GM12878 (cell line): ENCODE measurements around the gene PARVA. TPM values are rescaled to one million over a fixed set of nuclear protein-coding genes. Genes with fewer than 3 reads are reported as not detected.

ENCODE experiments used
- ATAC-seq: fragments of 200-7000 bp; cut with Tn5 transposase; 3 replicates; pipeline ENCODE4 v1.9.1; 2020; ENCODE audit warnings: mild to moderate bottlenecking, moderate library complexity
- BruUV-seq: library from RNA; stranded (reverse); fragments of 400-500 nt; replicated peaks from 2 replicates; lab custom pipeline; 2021; lab: Mats Ljungman, UMichigan
- CTCF ChIA-PET: fragments of 300-600 bp; sonication (Branson Sonifier 250); formaldehyde crosslinking; extraction: SDS; loops from one replicate; lab custom pipeline; 2021; ENCODE audit warnings: inconsistent platforms; lab: Yijun Ruan, JAX
- POLR2A ChIA-PET: fragments of 350-600 bp; formaldehyde crosslinking; extraction: SDS; loops from one replicate; lab custom pipeline; 2021; ENCODE audit warnings: inconsistent platforms; lab: Charles Lee
- RAD21 ChIA-PET: fragments of 300-600 bp; sonication (Branson Sonifier 250); formaldehyde crosslinking; loops from one replicate; lab custom pipeline; 2023; ENCODE audit warnings: antibody characterized with exemption; ENCODE audit not compliant: unreplicated experiment; lab: Charles Lee
- SMC1A ChIA-PET: fragments of 300-600 bp; sonication (Branson Sonifier 250); formaldehyde crosslinking; loops from one replicate; lab custom pipeline; 2023; ENCODE audit not compliant: unreplicated experiment, uncharacterized antibody; lab: Charles Lee
- DNase-seq: peaks from one replicate; pipeline ENCODE4 v3.0.0-alpha.2; 2011; ENCODE audit warnings: low read depth, low spot score
- FAIRE-seq: peaks from 3 replicates; lab custom pipeline; 2011; peaks lifted over from hg19 to GRCh38; lab: Jason Lieb, UNC
- H2AFZ ChIP-seq: 2 replicates; pipeline ENCODE4 v1.6.0; 2011; ENCODE audit warnings: low read depth, low read length, control low read depth; ENCODE audit not compliant: control insufficient read depth
- H3K27ac ChIP-seq: 2 replicates; pipeline ENCODE4 v1.5.1; 2011; ENCODE audit warnings: control low read depth; ENCODE audit not compliant: control insufficient read depth, insufficient read depth
- H3K27me3 ChIP-seq, 2 experiments: replicated peaks in 1 of 2; 2 replicates each; pipeline versions ENCODE4 v1.6.0 to v1.6.1; 2011; ENCODE audit warnings: low read length in 1 of 2; ENCODE audit not compliant: control insufficient read depth in 2 of 2, insufficient read depth in 2 of 2
- H3K36me3 ChIP-seq, 2 experiments: 2 replicates each; pipeline ENCODE4 v1.5.1; 2011; ENCODE audit warnings: low read length in 1 of 2; ENCODE audit not compliant: control insufficient read depth in 2 of 2, insufficient read depth in 2 of 2
- H3K4me1 ChIP-seq: 2 replicates; pipeline ENCODE4 v1.6.1; 2011; ENCODE audit warnings: mild to moderate bottlenecking, low read length, moderate library complexity, mixed read lengths; ENCODE audit not compliant: control insufficient read depth, insufficient read depth
- H3K4me2 ChIP-seq: 2 replicates; pipeline ENCODE4 v1.6.0; 2011; ENCODE audit warnings: control low read depth; ENCODE audit not compliant: control insufficient read depth, insufficient read depth
- H3K4me3 ChIP-seq: fragments of 200-600 bp; sonication (generic); 2 replicates; pipeline ENCODE4 v1.5.1; 2016
- H3K79me2 ChIP-seq: 2 replicates; pipeline ENCODE4 v1.6.0; 2011; ENCODE audit warnings: low read length; ENCODE audit not compliant: control insufficient read depth, insufficient read depth
- H3K9ac ChIP-seq: 2 replicates; pipeline ENCODE4 v1.8.0; 2011; ENCODE audit warnings: low read length, control low read depth, mixed read lengths; ENCODE audit not compliant: control insufficient read depth, insufficient read depth
- H3K9me3 ChIP-seq: replicated peaks from 3 replicates; pipeline ENCODE4 v1.5.1; 2011; ENCODE audit warnings: mild to moderate bottlenecking, low read length; ENCODE audit not compliant: control insufficient read depth, insufficient read depth
- H4K20me1 ChIP-seq: 2 replicates; pipeline ENCODE4 v1.6.0; 2011; ENCODE audit not compliant: control insufficient read depth, insufficient read depth
- ATF7 ChIP-seq: fragments of 450-650 bp; IDR thresholded peaks from 2 replicates; pipeline ENCODE4 v1.6.1; 2016; ENCODE audit warnings: low read depth, mild to moderate bottlenecking
- EP300 ChIP-seq, 2 experiments: fragments of 150-350 bp in 1 of 2; IDR thresholded peaks; 2 replicates each; pipeline ENCODE4 v1.6.1; 2011 to 2012; ENCODE audit warnings: low read depth in 2 of 2, low read length in 2 of 2, borderline replicate concordance in 1 of 2, improper control_type of control experiment in 1 of 2, inconsistent platforms in 1 of 2; ENCODE audit not compliant: control insufficient read depth in 1 of 2
- ESRRA ChIP-seq: IDR thresholded peaks from 2 replicates; pipeline ENCODE4 v1.6.1; 2012; ENCODE audit warnings: mild to moderate bottlenecking, low read length, improper control_type of control experiment
- IKZF1 ChIP-seq: fragments of 450-650 bp; conservative IDR thresholded peaks from 2 replicates; pipeline ENCODE4 v1.6.1; 2017; ENCODE audit warnings: antibody characterized with exemption, mild to moderate bottlenecking
- MXI1 ChIP-seq: fragments of 150-350 bp; IDR thresholded peaks from 2 replicates; pipeline ENCODE4 v1.6.1; 2011; ENCODE audit warnings: low read depth, mild to moderate bottlenecking, inconsistent platforms, low read length, improper control_type of control experiment
- NFYA ChIP-seq: IDR thresholded peaks from 2 replicates; pipeline ENCODE4 v1.6.1; 2011; ENCODE audit warnings: low read depth, mild to moderate bottlenecking, low read length, improper control_type of control experiment, borderline replicate concordance
- NFYB ChIP-seq: IDR thresholded peaks from 2 replicates; pipeline ENCODE4 v1.6.1; 2011; ENCODE audit warnings: low read depth, mild to moderate bottlenecking, low read length, improper control_type of control experiment, moderate library complexity; ENCODE audit not compliant: insufficient read depth
- NR2C2 ChIP-seq: IDR thresholded peaks from 2 replicates; pipeline ENCODE4 v1.6.1; 2011; ENCODE audit warnings: borderline replicate concordance, low read depth; ENCODE audit not compliant: control insufficient read depth, insufficient read length
- STAT3 ChIP-seq: IDR thresholded peaks from 2 replicates; pipeline ENCODE4 v1.6.1; 2011; ENCODE audit warnings: low read depth, low read length, improper control_type of control experiment
- WGBS: methylation state at CpG from one replicate; pipeline ENCODE4 v1.1.6; 2016; ENCODE audit warnings: low lambda C conversion rate; ENCODE audit not compliant: insufficient replicate concordance, insufficient coverage; ENCODE audit errors: missing lambda C conversion rate; 5-methylcytosine and 5-hydroxymethylcytosine counted together
- in situ Hi-C: fragments of 300-500 bp; cut with MboI; formaldehyde crosslinking; loops from 9 replicates; pipeline ENCODE4 v1.14.3; 2018; ENCODE audit warnings: mixed read lengths
- intact Hi-C: fragments of 100-400 bp; cut with micrococcal nuclease; formaldehyde crosslinking; loops from one replicate; pipeline ENCODE4 v1.14.2; 2022; ENCODE audit not compliant: unreplicated experiment
- polyA plus RNA-seq, 11 experiments: library from polyadenylated mRNA; depleted of rRNA in 4 of 11; unstranded in 6 of 11; stranded (reverse) in 5 of 11; fragments of >200 nt; fragmentation: Nextera tagmentation in 4 of 11; fragmentation: Illumina TruSeq in 1 of 11; extraction: Ambion mirVana in 4 of 11; extraction: Trizol in 1 of 11; gene quantifications; 1 replicate in 1 of 11; 2 replicates in 10 of 11; pipeline versions ENCODE4 v1.2.1 to v1.2.3, GENCODE V29; 2011 to 2016; ENCODE audit warnings: inconsistent platforms in 2 of 11, missing spikeins in 2 of 11, low read depth in 1 of 11
- total RNA-seq, 4 experiments: library from RNA; depleted of rRNA in 3 of 4; stranded (reverse); fragments of >200 nt in 3 of 4; fragmentation: Illumina TruSeq in 1 of 4; extraction: Trizol in 1 of 4; gene quantifications; 2 replicates each; pipeline versions ENCODE4 v1.2.1 to v1.2.3, GENCODE V29; 2013 to 2021
- TF ChIP-seq, protein P1 (sequence below): fragments of 450-650 bp; IDR thresholded peaks from 2 replicates; pipeline ENCODE4 v1.6.1; 2016; ENCODE audit warnings: mild to moderate bottlenecking
- TF ChIP-seq, protein P2 (sequence below): fragments of 150-350 bp; IDR thresholded peaks from 2 replicates; pipeline ENCODE4 v1.6.1; 2016; ENCODE audit warnings: low read depth, low read length
- TF ChIP-seq, protein P3 (sequence below): fragments of 450-650 bp; IDR thresholded peaks from 2 replicates; pipeline ENCODE4 v1.6.1; 2017; ENCODE audit warnings: antibody characterized with exemption, mild to moderate bottlenecking, moderate library complexity
- TF ChIP-seq, protein P4 (sequence below): IDR thresholded peaks from 2 replicates; pipeline ENCODE4 v1.6.1; 2012; ENCODE audit warnings: low read length, inconsistent platforms

The PARVA gene
- total and polyA plus RNA-seq, 10 of the 15 experiments (the other 5 are each of a cell fraction or from before 2014, with no cell fraction given), result 0.01 to 0.44 (median 0.03) TPM; not detected in 7

DNA sequence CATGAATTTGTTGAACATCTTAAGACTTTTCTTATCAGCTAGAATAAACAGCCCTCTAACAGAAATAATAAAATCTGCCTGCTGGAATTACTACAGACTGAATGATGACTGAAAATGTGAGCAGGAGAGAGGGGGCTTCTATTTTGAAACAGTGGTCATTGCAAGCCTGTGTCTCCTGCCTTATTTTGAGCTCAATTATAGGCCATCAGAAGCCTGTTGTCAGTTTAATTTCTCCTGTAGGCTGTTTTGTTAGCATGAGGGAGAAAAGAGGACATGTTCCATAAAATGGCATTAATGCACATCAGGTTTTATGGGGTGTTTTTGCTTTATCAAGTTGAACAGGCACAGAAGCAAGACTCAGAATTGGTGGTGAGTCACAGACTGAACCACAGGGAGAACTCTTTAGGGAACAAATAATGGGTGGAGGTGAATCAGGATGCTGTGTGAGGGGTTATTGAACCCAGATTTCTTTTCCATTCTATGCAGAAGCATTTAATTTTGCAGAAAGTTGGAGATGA, 129.1 kb downstream of the PARVA start (continued):
- TF ChIP-seq, protein P1, sequence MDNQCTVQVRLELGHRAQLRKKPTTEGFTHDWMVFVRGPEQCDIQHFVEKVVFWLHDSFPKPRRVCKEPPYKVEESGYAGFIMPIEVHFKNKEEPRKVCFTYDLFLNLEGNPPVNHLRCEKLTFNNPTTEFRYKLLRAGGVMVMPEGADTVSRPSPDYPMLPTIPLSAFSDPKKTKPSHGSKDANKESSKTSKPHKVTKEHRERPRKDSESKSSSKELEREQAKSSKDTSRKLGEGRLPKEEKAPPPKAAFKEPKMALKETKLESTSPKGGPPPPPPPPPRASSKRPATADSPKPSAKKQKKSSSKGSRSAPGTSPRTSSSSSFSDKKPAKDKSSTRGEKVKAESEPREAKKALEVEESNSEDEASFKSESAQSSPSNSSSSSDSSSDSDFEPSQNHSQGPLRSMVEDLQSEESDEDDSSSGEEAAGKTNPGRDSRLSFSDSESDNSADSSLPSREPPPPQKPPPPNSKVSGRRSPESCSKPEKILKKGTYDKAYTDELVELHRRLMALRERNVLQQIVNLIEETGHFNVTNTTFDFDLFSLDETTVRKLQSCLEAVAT, result no peak
- TF ChIP-seq MXI1, result no peak
- TF ChIP-seq, protein P2, sequence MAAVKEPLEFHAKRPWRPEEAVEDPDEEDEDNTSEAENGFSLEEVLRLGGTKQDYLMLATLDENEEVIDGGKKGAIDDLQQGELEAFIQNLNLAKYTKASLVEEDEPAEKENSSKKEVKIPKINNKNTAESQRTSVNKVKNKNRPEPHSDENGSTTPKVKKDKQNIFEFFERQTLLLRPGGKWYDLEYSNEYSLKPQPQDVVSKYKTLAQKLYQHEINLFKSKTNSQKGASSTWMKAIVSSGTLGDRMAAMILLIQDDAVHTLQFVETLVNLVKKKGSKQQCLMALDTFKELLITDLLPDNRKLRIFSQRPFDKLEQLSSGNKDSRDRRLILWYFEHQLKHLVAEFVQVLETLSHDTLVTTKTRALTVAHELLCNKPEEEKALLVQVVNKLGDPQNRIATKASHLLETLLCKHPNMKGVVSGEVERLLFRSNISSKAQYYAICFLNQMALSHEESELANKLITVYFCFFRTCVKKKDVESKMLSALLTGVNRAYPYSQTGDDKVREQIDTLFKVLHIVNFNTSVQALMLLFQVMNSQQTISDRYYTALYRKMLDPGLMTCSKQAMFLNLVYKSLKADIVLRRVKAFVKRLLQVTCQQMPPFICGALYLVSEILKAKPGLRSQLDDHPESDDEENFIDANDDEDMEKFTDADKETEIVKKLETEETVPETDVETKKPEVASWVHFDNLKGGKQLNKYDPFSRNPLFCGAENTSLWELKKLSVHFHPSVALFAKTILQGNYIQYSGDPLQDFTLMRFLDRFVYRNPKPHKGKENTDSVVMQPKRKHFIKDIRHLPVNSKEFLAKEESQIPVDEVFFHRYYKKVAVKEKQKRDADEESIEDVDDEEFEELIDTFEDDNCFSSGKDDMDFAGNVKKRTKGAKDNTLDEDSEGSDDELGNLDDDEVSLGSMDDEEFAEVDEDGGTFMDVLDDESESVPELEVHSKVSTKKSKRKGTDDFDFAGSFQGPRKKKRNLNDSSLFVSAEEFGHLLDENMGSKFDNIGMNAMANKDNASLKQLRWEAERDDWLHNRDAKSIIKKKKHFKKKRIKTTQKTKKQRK, result no peak

DNA sequence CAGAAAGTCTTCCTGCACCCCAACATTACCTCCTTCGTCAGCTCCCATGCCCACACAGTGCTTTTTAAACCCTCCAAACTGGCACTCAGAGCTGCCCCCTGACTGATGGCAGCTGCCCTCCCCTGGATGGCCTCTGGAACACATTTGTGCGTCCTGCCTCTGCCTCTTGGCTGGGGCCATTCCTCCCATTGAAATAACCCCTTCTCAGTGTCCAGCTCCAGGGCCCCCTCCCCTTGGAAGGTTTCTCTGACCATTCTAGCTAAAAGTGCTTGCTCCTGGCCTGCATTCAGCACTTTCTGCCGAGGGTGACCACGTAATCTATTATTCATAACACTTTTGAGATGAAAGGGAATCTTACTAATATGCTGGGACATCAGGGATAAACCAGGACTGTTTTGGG, 130.0 kb downstream of the PARVA start:
- SMC1A ChIA-PET, result no interaction called here
- ATAC-seq (no peak), DNase-seq (no peak), FAIRE-seq (no peak)
- CTCF ChIA-PET, result no interaction called here
- no peaks in the 10 kb centered on the region for H3K79me2 ChIP-seq
- H3K9ac ChIP-seq, result no peak overlapping the region
- intact Hi-C loops (no loop called here), in situ Hi-C loops (no loop called here)
- RAD21 ChIA-PET, result no interaction called here
- H3K36me3 ChIP-seq, result no peaks in the 10 kb centered on the region
- H3K27me3 ChIP-seq, result no peaks in the 10 kb centered on the region; a peak in 1 of 4 replicates
- H3K4me1 ChIP-seq, result no peaks in the 10 kb centered on the region
- H3K27ac ChIP-seq, result no peak overlapping the region
- WGBS, result 0% methylated on average over 4 of the region's 4 CpGs
- H3K4me3 ChIP-seq, result no peak overlapping the region
- no peaks in the 10 kb centered on the region for H3K9me3 ChIP-seq
- BruUV-seq, result no TSS peak
- no peaks in the 10 kb centered on the region for H4K20me1 ChIP-seq
- no peak overlapping the region for H3K4me2 ChIP-seq
- POLR2A ChIA-PET, result interaction anchor here (0.6 kb wide), 1 partner anchor 263 kb away, joined by 4 read pairs; no protein-coding TSS in a partner anchor
- H2AFZ ChIP-seq, result no peak overlapping the region
- TF ChIP-seq STAT3, result no peak
- TF ChIP-seq EP300 (IDR thresholded peaks at IDR 0.05; ENCODE audit: borderline replicate concordance in 1 of 2, control insufficient read depth in 1 of 2, low read depth in 2 of 2, low read length in 2 of 2), result no peak
- no peak for TF ChIP-seq ATF7
- TF ChIP-seq NFYB, result no peak
- TF ChIP-seq, protein P3, sequence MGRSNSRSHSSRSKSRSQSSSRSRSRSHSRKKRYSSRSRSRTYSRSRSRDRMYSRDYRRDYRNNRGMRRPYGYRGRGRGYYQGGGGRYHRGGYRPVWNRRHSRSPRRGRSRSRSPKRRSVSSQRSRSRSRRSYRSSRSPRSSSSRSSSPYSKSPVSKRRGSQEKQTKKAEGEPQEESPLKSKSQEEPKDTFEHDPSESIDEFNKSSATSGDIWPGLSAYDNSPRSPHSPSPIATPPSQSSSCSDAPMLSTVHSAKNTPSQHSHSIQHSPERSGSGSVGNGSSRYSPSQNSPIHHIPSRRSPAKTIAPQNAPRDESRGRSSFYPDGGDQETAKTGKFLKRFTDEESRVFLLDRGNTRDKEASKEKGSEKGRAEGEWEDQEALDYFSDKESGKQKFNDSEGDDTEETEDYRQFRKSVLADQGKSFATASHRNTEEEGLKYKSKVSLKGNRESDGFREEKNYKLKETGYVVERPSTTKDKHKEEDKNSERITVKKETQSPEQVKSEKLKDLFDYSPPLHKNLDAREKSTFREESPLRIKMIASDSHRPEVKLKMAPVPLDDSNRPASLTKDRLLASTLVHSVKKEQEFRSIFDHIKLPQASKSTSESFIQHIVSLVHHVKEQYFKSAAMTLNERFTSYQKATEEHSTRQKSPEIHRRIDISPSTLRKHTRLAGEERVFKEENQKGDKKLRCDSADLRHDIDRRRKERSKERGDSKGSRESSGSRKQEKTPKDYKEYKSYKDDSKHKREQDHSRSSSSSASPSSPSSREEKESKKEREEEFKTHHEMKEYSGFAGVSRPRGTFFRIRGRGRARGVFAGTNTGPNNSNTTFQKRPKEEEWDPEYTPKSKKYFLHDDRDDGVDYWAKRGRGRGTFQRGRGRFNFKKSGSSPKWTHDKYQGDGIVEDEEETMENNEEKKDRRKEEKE, result no peak
- no peak for TF ChIP-seq ESRRA
- TF ChIP-seq IKZF1, result no peak
- TF ChIP-seq, protein P4, sequence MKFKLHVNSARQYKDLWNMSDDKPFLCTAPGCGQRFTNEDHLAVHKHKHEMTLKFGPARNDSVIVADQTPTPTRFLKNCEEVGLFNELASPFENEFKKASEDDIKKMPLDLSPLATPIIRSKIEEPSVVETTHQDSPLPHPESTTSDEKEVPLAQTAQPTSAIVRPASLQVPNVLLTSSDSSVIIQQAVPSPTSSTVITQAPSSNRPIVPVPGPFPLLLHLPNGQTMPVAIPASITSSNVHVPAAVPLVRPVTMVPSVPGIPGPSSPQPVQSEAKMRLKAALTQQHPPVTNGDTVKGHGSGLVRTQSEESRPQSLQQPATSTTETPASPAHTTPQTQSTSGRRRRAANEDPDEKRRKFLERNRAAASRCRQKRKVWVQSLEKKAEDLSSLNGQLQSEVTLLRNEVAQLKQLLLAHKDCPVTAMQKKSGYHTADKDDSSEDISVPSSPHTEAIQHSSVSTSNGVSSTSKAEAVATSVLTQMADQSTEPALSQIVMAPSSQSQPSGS, result no peak
- no peak for TF ChIP-seq NFYA
- no peak for TF ChIP-seq NR2C2
